NCI-H345 (cell line): ENCODE results near the gene MYO5C.
A peak's percentile ranks its signal among the peaks of the same experiment; 100 is the strongest.
"Not testable (repeated sequence)": the region's sequence is repeated elsewhere in the genome, so short reads cannot be mapped to it uniquely, and the experiment has no call there.

Source experiments
- DNase-seq: peaks from one replicate; lab custom pipeline; 2025; lab: John Stamatoyannopoulos, UW

Gene MYO5C

DNA sequence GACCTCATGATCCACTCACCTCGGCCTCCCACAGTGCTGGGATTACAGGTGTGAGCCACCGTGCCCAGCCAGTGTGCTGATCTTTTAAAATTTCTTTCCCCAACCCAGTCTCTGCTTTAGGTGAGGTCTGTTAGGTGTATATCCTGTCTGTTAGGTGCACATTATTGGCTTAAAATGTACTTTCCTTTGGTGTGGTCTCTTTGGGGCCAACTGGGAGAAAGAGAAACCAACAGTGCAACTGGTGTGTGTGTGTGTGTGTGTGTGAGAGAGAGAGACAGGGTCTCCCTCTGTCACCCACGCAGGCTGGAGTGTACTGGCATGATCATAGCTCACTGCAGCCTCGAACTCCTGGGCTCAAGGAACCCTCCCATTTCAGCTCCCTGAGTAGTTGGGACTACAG, 54.1 kb downstream of the MYO5C start:
- no peak for DNase-seq

DNA sequence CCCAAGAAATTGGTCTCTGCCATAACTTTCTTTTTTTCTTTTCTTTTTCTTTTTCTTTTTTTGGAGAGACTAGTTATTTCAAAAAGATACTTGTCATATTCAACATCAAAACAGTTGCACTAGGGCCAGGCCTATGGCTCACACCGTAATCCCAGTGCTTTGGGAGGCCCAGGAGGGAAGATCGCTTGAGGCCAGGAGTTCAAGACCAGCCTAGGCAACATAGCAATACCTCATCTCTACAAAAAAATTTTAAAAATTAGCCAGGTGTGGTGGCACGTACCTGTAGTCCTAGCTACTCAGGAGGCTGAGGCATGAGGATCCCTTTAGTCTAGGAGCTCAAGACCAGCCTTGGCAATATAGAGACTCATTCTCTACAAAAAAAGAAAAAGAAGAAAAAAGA, 55.4 kb downstream of the MYO5C start:
- no peak for DNase-seq

DNA sequence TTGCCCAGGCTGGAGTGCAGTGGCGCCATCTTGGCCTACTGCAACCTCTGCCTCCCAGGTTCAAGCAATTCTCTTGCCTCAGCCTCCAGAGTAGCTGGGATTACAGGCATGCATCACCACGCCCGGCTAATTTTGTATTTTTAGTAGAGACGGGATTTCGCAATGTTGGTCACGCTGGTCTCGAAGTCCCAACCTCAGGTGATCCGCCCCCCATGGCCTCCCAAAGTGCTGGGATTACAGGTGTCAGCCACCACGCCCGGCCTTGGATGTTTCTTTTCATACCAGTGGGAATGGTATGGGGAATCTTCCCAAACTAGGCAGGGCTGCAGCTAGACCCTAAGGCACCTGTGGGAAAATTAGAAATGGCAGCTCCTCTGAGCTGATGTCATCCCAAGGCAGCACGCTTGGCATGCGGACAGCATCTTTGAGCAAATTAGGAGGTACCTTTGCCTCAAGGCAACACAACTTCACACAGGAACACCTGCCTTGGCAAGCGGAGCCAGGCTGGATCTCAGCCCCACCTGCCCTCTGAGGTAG, 56.5 kb downstream of the MYO5C start:
- not testable (repeated sequence) for DNase-seq

DNA sequence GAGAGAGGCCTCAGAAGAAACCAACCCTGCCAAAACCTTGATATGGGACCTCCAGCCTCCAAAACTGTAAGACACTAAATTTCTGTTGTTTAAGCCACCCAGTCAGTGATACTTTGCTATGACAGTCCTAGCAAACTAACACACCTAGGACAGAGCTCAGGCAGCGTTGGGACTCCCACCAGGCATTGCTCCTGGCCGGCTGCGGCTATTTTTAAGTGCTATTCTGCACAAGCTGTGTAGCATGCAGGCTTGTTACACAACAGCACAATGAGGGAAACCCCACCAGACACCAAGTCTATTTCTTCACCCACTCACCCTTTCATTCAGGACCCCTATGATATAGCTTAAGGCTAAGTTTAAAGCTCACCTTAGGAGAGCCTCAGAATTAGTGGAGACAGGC, 57.5 kb downstream of the MYO5C start:
- no peak for DNase-seq

DNA sequence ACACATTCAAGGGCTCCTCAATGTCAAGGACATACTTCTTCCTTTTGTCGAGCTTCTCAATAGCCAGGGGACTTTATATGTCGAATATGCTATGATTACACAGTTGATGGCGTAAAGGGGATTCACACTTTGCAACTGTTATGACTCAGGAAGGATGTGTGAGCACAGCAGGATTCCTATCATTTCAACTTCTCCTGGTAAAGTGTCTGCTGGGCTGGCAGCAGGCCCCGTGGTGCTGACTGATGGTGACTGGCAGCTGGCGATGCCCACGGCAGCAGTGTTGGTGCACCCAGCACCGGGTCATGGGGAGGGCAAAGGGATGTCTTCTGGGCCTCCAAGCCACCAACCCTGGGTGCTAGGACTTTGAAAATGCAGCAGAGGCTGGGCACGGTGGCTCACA, 59.6 kb downstream of the MYO5C start:
- no peak for DNase-seq

DNA sequence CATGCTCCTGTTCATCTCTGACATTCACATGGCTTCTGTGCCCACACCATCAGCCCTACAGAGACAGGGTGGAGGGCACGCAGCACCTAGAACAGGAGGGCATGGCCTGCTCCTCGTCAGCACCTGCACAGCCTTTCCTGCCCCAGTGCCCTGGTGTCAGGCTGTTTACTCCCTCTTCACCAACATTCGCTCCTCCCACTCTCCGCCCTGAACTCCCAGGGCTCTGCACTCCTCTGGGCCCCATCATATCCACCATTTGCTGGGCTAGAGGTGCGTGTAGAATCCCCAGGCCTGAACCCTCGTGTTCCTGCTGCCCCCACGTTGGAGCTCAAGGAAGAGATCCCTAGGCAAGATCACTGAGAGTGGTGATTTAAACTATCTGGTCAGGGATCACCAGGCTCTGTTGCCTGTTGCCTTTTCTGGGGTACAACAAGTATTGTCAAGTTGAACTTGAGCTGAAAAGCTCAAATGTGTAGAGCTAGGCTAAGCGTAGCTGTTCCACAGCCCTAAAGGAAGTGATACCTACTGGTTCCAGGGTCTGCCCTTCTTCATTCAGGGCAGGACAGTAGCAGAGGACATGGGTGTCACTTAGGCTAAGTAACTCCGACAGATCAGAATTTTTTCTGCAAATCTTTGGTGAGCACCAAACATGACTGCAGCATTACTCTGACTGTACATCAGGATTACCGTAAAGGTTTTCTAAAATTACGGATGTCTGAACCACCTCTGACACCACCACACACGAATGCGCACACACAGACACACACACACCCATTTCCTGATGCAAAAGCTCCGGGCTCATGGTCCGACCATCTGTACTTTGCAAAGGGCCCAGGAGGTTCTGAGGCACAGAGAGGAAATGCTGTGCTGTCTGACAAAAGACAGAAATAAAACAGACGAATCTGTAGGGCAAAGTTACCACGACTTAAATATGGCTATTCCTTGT, 60.7 kb downstream of the MYO5C start:
- no peak for DNase-seq

DNA sequence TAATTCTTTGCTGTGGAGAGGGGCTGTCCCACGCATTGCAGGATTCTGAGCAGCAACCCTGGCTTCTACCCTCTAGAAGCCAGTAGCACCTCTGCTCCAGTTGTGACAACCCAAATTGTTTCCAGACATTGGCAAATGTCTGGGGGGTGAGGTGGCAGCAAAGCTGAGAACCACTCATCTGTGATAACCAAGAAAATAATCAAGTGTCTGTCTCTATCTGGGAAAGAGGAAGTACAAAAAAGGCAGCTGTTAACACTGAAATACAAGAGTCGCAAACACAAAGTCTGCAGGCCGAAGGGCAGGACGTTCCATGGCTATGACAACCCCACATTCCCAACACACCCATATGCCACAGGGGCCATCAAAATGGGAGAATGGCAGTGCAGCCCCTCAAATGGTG, 62.2 kb downstream of the MYO5C start:
- no peak for DNase-seq

DNA sequence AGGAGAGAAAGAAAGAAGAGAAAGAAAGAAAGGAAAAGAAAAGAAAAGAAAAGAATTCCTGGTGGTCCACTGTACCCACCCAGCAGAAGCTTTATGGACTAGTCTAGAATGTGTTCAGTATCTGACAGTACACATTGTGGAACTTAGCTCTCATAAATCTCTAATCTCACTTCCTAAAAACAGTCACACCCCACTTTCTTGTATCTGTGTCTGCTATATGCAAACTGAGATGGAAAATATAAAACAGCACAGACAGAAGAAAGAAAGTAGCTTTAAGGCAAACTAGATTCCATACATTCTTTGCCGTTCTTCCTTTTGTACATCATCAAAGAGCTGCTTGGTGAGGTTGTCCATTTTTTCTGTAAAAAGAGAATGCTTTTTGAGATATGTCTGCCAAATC, 63.3 kb downstream of the MYO5C start:
- no peak for DNase-seq

DNA sequence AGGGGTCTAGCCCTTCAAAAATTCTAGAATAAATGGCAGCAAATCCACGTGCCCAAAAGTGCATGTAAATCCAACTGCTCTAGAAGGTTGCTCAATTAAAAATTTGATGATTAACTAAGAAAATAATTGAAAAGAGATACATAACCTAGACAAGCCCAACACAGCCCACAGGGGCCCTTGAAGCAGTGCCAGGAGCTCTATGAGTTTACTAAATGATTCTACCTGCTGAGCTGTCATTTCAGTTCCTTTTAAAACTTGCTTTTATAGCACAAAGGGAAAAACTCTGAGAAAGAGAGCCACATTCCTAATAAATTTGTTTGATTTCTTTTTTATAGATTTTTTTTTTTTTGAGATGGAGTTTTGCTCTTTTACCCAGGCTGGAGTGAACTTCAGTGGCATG, 65.5 kb downstream of the MYO5C start:
- DNase-seq: no peak

DNA sequence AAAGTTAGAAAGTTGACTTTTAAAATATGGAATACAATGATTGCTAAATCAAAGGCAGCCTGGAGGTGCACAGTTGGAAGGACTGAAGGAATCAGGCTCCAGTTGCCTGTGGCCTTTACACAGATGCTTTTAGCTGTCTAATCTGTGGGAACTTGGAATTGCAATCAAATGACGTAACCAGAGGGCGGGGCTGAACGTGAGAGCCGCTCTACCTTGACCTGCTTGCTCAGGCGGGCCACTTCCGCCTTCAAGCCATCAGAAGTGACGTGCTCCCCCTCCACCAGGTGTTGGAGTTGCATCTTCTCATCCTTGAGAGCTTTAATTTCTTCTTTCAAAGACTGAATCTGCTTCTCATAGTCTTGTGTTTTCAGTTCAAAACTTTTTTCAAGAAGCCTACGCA, 66.7 kb downstream of the MYO5C start:
- DNase-seq: no peak

DNA sequence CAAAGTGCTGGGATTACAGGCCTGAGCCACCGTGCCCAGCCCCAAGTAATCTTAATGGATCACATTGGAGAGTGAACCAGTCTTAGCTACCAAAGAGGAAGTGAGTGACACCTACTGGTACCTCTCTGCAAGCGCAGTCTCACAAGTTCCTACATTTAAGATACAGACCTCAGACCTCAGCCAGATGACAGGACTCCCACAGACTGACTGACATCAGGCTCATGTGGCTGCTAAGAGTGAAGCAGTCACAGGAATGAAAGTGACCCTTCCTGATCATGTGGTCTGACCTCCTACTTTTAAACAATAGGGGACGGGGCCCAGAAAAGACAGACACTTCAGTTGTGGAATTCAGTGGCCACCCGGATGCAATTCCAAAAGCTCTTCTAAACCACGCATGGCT, 68.1 kb downstream of the MYO5C start:
- peak; percentile 55 for DNase-seq

DNA sequence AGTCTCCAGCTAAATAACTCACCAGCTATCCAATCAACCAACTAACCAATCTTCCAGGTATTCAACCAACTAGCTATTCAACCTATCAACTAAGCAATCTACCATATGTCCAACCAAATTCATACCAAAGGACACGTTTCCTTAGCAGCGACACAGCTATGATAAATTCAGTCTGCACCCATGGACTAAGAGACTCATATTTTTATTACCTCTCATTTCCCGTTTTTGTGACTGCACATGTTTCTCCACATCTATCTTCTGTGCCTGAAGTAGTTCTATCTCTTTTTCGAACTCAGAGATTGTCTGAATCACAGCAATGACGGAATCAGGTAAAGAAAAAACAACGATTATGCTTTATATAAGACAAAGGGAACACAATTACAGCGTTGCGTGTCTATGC, 70.4 kb downstream of the MYO5C start:
- no peak for DNase-seq

DNA sequence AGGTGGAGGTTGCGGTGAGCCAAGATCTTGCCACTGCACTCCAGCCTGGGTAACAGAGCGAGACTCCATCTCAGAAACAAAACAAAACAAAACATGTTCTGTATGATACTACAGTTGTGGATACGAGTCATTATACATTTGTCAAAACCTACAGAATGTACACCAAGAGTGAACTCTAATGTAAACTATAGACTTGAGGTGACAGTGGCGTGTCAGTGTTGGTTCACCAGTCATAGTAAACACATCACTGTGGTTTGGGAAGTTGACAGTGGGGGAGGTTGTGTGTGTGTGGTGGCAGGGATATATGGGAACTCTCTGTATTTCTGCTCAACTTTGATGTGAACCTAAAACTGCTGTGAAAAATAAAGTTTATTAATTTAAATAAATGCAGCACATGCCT, 71.4 kb downstream of the MYO5C start:
- no peak for DNase-seq

DNA sequence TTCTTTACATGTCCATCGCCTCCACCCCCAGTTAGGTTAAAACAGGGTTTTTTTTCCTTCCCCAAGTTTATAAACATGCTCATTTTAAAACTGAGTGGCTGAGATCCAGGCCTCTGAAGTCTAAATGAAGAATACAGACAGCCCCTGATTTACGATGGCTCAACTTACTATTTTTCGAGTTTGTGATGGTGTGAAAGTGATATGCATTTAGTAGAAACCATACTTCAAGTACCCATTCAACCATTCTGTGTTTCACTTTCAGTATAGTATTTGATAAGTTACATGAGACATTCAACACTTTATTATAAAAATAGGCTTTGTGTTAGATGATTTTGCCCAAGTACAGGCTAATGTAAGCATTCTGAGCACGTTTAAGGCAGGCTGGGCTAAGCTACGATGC, 73.9 kb downstream of the MYO5C start:
- DNase-seq: no peak

DNA sequence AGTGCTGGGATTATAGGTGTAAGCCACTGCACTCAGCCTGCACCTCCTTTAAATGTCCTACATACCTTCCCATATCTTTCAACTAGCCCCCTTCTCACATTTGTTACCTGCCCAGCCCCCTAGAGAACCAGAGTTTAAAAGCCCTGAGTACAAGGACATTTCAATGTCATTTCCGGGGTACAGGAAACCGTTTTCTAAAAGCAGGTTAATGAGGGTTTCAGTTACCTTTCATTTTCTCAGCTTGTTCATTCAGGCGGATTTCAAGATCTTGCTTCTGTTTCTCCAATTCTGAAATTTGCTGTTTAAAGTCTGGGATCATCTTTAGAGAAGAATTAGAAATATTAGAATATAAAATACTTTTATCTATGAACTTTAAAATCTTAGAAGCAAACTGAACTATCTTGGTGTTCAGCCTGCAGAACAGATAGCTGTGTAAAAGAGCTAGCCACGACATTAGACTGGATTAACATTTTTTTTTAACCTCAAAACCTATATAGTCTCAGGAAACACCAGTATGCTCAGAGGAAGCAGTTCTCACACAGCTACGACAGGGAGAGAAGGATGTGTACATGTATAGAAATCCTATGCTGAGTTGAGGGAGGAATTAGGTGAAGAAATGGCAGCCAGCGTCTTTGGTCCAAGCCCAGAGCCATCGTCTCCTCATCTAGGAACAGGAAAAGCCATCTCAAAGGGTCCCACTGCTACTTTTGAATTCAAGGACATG, 74.5 kb downstream of the MYO5C start:
- no peak for DNase-seq

DNA sequence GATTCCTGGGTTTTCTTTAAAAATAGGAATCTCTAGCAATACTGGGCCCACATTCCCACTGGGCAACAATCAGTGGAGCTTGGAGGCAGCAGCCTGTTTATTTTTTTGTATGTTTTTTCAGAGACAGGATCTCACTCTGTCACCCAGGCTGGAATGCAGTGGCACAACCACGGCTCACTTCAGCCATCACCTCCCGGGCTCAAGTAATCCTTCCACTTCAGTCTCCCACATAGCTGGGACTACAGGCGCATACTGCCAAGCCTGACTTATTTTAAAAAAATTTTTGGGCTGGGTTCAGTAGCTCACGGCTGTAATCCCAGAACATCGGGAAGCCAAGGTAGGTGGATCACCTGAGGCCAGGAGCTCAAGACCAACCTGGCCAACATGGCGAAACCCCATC, 75.4 kb downstream of the MYO5C start:
- DNase-seq: no peak

DNA sequence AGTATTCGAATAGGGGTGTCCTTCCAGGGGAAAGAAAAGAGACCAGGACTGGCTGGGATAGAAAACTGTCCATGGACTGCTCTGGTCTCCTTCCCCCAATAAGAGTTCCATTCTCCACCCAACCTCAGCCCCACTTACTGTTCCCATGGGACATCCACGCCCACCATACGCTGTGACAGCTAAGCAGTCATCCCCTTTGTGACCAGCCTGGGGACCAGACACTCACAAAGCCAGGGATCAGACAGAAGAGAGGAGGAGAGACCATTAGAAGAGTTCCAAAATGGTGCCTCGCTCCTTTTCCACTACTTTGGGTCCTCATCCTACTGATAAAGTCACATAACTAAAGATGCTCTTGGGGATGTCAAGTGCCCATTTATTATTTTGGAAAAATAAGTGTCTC, 76.8 kb downstream of the MYO5C start:
- DNase-seq: no peak

DNA sequence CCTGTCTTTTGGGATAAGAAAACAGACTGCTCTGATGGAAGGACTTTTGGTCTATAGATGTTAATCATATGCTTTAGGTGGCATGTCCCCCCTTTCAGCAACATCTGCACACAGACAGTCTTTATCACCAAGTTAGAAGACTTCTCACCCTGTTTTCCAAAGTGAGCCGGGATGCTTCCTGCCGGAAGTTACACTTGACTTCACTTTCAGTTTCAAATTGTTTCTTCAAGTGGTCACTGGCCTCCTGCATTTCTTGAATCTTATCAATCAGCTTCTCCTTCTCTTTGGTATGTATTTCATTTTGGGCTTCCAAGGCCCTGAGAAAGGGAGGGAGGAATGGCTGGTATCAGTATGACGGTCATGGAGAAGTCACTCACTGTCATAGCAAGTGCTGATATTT, 77.2 kb downstream of the MYO5C start:
- DNase-seq: no peak

DNA sequence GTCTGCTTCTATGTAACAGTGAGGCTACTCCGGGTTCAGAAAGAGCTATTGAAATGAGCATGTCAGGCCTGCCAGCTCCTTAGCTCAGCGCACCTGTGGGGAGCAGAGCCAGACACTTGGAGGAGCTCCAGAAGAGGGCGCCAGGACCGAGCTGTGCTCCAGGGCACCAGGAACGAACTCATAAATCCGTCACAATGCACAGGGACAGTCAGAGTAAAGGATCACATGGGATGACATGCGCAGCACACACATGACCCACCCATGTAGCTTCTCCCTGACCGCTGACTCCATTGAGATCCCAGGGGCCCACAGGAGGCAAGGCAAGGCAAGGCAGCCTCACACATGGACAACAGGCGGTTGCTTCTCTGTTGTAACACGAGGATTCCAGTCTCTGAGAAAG, 78.4 kb downstream of the MYO5C start:
- no peak for DNase-seq

DNA sequence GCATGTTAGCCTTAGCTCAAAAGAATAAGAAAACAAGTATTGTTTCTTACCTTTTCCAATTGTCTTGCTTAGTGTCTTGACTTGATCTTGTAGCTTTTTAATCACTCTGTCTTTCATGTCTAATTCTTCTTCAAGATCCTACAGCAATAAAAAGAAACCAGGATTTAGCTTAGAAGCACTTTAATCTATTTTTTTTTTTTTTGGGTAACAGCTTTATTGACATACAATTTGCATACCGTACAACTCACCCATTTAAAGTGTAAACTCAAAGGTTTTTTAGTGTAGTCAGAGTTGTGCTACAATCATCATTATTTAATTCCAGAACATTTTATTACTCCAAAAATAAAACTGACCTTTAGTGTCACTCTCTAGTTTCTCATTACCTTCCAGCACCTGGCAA, 81.1 kb downstream of the MYO5C start:
- no peak for DNase-seq

DNA sequence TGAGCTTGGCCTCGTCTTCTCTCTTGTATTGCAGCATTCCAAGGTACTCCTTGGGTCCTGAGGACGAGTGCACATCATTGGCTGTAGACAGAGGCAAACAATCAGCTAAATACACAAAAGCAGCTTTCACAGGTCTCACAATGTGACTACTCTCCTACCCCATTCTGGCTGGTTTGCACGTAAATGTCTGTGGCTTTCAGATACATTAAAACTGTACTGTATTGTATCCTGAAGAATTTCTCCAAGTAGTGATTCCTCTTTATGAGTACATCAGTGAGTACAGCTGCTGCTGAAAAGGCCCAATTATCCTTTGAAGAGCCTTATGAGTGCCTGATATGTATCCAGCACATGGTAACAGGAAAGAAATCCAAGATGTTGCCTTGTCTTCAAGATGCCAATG, 82.4 kb downstream of the MYO5C start:
- DNase-seq: no peak

DNA sequence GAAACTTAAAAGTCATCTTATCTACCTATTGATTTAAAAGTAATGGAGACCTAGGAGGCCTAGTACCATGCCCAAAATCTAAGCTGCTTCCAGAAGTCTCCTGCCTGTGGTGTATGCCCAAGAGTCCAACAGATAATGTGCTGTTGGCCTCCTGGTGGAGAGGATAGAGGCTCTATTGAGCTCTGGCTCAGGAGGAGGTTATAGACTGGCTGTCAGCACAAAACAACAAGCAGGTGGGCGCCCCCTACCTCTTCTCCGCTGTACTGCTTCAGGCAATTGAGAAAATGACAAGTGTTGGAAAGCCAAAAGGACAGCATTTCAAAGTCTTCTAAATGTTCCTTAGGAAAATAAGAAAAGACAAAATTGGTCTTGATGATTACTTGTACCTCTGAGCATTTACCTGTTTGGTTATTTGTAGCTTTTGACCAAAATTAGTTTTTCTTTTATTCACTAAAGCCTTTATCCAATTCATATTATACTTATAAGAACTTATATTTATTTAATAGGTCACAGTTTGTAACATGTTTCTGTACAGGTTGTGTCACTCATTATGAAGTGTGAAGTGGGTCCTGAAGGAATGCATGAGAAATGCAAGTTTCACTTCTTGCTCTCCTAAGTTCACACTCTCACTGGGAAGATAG, 87.2 kb downstream of the MYO5C start:
- DNase-seq: peak; percentile 19

DNA sequence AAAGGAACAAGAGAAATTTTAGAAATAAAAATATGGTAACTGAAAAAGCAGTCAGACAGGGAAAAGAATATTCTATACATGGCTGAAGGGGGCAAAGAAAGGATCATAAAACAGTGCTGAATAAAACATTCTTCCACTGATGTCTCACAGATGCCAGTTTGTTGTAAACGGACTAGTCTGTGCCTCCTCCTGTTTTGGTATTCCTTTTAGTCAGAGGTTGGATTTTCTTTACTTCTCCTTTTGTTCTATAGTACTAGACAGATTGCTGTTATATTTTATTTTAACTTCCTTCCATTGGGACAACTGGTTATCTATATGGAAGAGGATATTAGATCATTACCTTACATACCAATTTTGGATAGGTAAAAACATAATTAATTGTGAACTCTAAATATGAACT, 88.4 kb downstream of the MYO5C start:
- no peak for DNase-seq
